GM19324 (cell line): Measurements from ENCODE around the gene NOP53.
"Not testable (repeated sequence)": the region's sequence is repeated elsewhere in the genome, so short reads cannot be mapped to it uniquely, and the experiment has no call there.

Experiments used
- ATAC-seq: cut with Tn5 transposase; IDR thresholded peaks from one replicate; pipeline ENCODE4 v1.9.1; 2021; ENCODE audit warnings: mild to moderate bottlenecking, moderate library complexity; ENCODE audit not compliant: unreplicated experiment, low FRiP score

The NOP53 gene

GRCh38 chr19:47769534-47769933, 24.2 kb downstream of the NOP53 start:
- ATAC-seq, result no peak

GRCh38 chr19:47771291-47771690, 25.9 kb downstream of the NOP53 start:
- ATAC-seq, result not testable (repeated sequence)

GRCh38 chr19:47776568-47776967, 31.2 kb downstream of the NOP53 start:
- ATAC-seq, result no peak

GRCh38 chr19:47777245-47778048, 32.1 kb downstream of the NOP53 start:
- ATAC-seq, result not testable (repeated sequence)

GRCh38 chr19:47778049-47778953, 33.0 kb downstream of the NOP53 start, which contains the start of gene SELENOW:
Gene SELENOW, plus strand, starts transcription at chr19:47778703. Its CDS starts 83 bp downstream, at chr19:47778786.
- peak; percentile 76 for ATAC-seq

- peak; percentile 9 for ATAC-seq
These were observed 33.6 kb downstream of the NOP53 start for GRCh38 chr19:47778954-47779351.

GRCh38 chr19:47779524-47780214, 34.3 kb downstream of the NOP53 start:
- ATAC-seq, result no peak

- no peak for ATAC-seq
These were observed 34.8 kb downstream of the NOP53 start for GRCh38 chr19:47780215-47780551.

- ATAC-seq, result no peak
These were observed 36.4 kb downstream of the NOP53 start for GRCh38 chr19:47781590-47782262.

GRCh38 chr19:47786566-47786965, 41.2 kb downstream of the NOP53 start:
- no peak for ATAC-seq

GRCh38 chr19:47787307-47787706, 42.0 kb downstream of the NOP53 start:
- not testable (repeated sequence) for ATAC-seq

GRCh38 chr19:47789811-47790210, 44.5 kb downstream of the NOP53 start:
- ATAC-seq, result not testable (repeated sequence)

- no peak for ATAC-seq
These were observed 45.1 kb downstream of the NOP53 start for GRCh38 chr19:47790398-47790814.

- no peak for ATAC-seq
These were observed 47.3 kb downstream of the NOP53 start for GRCh38 chr19:47792616-47793015.

- no peak for ATAC-seq
These were observed 49.2 kb downstream of the NOP53 start for GRCh38 chr19:47794526-47794925.

- no peak for ATAC-seq
These were observed 51.4 kb downstream of the NOP53 start for GRCh38 chr19:47796785-47797184.

GRCh38 chr19:47797996-47798903, 52.9 kb downstream of the NOP53 start:
- no peak for ATAC-seq

GRCh38 chr19:47798904-47799266, 53.5 kb downstream of the NOP53 start:
- ATAC-seq, result no peak

- no peak for ATAC-seq
These were observed 55.9 kb downstream of the NOP53 start for GRCh38 chr19:47801270-47801669.
